Embryonic facial prominence (tissue), 1 donor: ENCODE results near the gene GABBR2.

Experiments
- DNase-seq: peaks from one replicate; pipeline ENCODE4 v3.0.0-alpha.2; 2016; ENCODE audit errors: extremely low spot score

The GABBR2 gene

DNA sequence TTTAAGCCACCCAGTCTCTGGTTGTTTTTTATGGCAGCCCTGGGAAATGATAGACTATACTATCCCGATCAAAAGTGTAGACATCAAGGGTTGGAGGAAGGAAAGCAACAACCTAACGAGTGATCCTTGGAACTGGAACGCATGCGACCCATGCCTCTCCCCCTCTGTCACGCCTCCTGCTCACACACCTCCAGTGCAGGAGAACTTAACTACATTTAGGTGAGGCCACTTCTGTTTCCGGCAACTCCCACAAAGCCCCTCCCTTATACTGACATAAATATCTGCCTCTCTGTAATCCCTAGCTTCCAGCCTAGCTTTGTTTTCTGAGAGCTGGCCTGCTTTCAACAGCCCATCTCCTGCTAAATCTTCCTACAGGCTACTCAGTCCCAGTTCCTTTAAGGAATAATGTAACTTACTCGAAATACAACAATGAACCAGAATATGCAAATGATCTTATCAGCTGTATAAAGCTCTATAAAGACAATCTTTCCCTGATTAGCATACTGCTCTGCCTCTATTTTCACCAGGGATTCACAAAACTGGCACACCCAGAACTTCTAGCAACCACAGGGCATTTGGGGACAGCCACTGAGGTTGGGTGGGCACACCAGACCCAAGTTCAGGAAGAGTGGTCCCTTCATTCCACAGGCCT is 73.9 kb downstream of the GABBR2 start:
- DNase-seq: no peak

DNA sequence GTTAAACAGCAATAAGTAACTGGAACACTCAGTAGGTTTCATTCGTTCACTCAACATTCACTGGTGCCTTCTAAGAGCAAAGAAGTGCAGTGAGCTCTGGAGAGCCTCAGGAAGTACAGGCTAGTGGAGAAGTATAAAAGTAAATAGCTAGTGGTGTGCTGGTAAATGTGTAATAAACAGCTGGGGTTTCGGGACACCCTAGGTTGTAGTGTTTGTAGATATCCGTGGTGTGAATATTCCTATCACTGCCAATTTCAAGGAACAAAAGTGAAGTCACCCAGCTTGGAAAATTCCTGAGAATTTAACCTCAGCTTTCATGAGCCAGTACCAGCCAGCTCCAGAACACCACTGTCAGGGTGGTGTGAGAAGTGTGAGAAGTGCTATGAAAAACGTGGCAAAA is 75.9 kb downstream of the GABBR2 start:
- no peak for DNase-seq

DNA sequence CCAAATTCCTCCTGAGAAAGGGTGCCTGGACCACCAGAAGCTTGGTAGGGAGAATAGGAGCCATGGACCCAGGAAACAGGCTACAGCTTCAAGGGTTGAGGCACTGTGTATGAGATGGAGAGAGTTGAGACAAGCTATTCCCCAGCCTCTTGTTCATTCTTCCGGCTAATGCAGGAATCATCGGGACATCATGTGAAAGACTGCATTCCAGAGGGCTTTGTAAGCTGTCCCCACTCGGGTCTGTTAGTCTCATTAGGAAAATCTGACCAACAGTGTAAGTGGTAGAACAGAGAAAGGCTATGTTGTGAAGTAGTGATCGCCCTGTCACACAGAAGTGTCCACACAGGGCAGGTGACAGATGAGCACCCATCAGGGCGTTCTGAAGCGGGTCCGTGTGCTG is 81.4 kb downstream of the GABBR2 start:
- no peak for DNase-seq

DNA sequence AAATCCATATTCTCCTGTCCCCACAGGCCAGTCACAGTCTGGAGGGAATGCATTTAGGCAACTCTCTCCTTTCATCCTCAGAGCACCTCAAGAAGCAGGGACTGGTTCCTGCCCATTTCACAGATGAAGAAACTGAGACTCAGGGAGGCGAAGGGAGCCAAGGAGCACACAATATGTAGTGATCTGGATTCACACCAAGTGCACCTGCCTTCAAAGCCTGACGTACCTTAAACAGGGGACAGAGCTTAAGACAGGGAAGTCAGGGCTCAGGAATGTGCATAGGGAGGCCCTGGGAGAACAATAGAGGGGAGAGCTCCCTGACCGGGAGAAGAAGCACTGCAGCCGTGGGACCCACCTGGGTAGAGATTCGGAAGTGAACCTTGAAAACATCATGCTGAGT is 83.0 kb downstream of the GABBR2 start:
- DNase-seq: no peak

DNA sequence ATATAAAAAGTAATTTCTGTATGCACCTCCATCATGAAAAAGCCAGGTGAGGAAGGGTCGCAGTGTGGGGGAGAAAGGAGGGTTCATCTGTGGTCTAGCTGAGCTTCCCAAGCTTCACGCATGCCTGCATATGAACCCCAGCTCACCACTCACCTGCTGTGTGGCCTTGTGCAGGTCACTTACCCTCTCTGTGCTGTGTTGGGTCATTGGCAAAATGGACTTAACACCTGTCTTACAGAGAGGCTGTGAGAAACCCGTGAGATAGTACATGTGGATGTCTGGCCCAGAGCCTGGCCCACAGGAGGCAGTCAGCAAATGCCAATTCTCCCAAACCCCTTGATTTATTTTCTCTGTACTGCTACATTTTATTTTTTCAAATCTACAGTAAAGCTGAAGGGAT is 88.9 kb downstream of the GABBR2 start:
- no peak for DNase-seq

DNA sequence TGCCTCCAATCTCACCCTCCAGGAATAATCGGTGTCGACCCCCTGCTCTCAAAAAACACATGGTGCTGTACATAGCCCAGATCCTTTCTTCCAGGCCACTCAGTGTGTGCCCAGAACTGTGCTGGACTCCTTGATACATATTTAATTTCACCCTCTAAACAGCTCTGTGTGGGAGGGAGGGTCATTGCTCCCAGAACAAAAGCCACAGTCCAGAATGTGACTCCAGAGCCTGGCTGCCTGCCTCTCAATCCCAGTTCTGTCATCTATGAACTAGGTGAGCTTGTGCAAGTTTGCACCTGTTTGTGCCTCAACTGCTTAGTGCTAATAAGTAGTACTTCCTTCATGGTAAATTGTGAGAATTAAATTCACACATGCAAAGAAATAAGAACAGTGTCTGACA is 93.1 kb downstream of the GABBR2 start:
- DNase-seq: no peak

DNA sequence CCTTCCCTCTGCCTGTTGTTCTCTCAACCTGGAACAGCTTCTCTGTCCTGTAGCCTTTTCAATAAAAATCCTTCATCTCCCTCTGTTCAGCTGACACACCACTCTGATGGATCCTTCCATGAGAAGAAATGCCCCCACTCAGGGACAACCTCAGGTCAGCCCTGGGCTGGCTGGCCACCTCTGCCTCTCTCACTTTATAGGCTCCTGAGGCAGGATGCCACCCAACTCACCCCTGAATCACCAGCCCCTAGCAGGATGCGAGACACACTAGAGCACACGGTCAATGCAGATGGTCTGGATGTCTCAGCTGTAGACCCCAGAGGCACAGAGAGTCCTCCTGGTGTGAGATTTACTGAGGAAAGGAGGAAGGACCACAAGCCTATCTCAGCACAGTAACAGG is 93.8 kb downstream of the GABBR2 start:
- no peak for DNase-seq

DNA sequence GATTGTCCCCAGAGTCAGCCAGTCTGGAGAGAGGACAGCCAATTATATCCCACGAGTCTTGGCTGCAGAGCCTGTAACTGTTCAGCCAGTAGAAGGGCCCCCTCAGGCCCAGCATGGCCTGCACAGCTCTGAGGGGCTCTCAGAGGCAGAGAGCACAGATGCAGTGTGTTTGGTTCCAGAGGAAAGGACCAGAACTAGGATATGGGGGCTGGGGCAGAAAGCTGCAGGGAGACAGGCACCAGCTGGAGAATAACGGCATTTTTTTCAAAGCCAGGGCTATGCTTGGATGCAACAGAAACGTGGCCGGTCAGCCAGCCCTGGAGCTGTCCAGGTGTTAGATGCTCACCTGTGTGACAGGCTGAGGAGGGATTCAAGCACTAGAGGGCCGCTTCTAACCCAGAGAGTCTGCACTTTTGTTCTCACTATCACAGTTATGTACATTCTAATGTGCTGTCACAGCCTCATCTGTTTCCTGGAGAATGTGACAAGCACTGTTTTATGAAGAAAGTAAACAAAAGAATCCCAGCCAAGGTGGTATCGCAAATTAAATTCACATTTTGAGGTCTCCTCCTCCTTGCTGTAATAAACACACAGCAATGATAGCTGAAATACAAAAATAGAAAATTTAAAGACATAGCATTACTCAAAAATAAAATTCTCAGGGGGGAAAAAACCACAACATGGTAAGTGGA is 96.5 kb downstream of the GABBR2 start:
- no peak for DNase-seq

DNA sequence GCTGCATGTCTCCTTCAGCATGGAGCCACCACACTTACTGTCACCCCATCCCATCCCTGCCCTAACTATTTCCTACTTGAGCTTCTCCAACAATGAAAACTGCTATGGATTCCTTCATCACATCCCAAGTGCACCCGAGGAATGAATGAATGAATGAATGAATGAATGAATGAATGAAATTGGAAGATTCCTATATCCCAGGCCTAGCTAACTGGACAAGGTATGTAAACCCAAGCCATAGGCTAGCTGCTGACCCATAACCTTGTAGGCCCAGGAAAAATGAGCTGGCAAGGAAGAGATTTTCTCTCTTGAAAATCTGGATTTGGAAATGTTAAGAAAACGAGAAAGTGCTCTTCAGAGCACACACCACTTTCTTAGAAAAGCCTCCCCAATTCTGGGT is 97.4 kb downstream of the GABBR2 start:
- no peak for DNase-seq

DNA sequence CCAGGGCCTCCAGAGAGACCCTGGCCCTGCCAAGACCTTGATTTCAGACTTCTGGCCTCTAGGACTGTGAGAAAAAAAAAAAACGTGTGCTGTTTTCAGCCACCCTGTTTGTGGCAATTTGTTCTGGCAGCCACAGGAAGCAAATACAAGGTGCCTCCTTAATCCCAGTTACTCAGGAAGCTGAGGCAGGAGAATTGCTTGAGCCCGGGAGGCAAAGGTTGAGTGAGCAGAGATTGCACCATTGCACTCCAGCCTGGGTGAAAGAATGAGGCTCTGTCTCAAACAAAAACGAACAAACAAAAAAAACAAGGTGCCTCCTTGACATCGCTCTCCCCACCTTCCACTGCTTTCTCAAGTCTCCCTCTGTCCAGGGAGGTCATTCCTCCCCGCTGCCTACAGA is 98.0 kb downstream of the GABBR2 start:
- DNase-seq: no peak

DNA sequence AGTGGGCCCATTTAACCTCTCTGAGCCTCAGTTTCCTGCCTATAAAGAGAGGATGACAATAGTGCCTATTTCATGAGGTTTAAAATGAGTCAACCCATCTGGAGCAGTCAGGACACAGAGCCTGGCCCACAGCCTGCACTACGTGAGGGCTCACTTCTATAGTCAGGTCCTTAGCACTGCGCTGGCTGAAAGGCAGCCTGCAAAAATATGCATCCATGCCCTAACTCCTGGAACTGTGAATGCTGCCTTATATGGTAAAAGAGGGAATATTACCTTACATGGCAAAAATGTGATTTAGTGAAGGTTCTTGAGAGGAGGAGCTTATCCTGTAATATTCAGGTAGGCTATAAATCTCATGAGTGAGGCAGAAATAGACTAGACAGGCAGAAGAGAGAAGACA is 98.5 kb downstream of the GABBR2 start:
- no peak for DNase-seq

DNA sequence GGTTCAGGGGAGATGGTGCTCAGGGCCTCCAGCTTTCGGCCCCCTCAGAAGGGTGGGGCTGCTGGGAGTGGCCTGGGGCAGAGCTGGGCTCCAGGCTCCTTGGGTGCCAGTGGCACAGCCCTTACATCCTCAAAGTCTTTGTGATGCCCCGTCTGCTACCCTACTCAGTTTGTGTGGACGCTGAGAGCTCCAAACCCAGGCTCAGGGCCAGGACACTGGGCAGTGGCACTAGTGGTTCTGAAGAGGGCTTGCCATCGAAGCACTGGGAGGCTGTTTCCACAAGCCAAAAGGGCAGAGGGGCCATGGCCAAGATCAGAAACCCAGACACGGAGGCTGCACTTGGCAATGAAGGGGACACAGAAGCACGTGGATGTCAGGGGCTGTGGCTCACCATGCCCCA is 99.1 kb downstream of the GABBR2 start:
- no peak for DNase-seq

DNA sequence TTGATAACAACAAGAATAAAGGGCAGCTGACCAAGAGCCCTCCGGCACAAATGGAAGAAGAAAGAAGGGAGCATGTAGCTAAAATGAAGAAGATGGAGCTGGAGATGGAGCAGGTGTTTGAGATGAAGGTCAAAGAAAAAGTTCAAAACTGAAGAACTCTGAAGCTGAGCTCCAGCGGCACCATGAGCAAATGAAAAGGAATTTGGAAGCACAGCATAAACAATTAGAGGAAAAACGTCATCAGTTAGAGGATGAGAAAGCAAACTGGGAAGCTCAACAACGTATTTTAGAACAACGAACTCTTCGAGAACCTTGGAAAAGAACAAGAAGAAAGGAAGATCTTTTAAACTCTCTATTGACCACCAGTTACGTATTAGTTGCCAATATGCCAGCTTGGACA is 100.9 kb downstream of the GABBR2 start:
- no peak for DNase-seq

DNA sequence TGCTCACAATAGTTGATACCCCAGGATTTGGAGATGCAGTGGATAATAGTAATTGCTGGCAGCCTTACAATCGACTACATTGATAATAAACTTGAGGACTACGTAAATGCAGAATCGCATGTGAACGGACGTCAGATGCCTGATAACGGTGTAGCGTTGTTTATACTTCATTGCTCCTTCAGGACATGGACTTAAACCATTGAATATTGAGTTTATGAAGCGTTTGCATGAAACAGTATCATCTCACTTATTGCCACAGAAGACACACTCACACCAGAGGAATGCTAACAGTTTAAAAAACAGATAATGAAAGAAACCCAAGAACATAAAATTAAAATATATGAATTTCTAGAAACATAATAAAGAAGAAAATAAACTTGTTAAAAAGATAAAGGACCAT is 101.6 kb downstream of the GABBR2 start:
- DNase-seq: no peak

DNA sequence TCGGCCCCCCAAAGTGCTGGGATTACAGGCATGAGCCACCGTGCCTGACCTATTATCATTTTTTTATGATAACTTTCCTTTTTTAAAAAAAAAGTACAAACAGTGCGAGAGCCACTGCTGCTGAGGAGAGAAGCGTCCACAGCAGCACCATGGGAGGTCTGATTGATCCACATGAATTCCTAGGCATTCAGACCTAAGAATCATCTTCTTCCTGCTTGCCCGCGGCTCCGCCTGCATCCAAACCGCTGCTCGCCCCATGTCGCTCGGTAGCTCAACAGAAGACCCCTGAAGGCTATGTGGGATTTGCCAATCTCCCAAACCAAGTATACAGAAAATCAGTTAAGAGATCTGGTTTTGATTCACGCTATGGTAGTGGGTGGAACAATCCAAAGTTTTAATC is 102.0 kb downstream of the GABBR2 start:
- no peak for DNase-seq

DNA sequence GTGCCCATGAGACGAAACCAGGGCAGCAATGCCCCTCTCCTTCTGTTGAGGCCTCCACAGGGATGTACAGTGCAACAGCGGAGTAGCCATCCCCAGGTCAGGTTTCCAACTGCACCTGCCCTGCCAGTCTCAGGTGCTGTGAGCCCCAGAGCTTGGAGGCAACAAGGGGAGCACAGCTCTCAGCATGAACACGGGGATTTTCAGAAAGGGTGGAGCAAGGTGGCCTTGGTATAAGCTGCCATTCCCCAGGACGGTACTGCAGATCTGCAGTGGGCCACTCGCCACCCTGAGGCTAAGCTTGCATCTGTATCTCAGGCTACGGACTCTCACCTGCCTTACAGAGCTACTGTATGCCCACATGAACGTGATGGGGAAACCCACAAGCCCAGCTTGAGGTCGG is 103.6 kb downstream of the GABBR2 start:
- no peak for DNase-seq

DNA sequence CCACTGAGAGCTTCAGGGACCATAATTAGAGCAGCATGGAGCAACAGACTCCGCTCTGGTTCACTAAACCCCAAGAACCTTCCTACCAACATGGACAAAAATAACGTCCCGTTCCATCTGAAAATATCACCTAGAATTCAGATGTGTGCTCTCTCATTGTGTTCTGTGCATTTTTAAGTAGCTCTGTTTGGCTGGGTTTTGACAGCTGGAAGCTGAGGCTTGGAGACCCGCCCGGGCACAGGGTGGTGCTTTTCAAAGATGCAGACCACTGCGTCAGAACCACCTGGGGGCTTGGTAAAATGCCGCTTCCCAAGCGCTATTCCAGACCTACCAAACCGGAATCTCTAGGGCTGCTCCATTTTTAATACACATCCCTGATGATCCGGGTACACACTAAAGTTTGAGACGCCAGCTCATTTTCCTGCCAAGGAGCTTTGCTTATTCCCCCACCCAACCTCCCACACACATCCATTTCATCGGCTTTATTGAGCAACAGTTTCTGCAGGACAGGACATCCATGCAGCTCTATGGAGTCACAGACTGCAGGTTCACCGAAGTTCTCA is 104.8 kb downstream of the GABBR2 start:
- no peak for DNase-seq

DNA sequence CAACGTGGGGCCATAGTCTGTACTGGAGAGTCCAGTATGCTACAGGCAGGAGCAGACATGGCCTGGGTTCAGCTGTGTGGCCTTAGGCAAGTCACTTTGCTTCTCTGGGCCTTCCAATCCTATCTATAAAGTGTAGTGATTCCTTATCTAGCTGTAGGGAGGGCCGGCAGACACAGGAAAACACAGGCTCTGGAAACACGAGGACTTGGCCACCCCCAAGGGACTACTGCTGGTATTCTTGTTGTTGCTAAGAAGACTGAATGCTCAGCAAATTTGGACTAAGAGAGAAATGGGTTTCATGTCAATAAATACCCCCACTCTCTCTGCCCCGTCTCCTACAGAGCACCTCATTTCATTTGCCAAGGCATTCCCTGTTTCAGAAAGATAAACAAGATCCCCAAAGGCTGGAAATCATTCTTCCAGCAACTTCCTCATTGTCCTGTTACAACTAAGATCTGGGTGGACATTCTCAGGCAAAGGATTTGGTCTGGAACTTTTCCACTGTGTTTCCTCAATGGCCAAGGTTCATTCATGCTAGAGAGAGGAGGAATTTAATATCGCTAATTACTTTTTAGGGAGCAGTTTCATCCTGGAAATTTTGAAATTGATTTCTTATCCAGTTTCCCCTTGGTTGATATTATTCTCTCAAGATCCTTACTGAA is 105.8 kb downstream of the GABBR2 start:
- no peak for DNase-seq

DNA sequence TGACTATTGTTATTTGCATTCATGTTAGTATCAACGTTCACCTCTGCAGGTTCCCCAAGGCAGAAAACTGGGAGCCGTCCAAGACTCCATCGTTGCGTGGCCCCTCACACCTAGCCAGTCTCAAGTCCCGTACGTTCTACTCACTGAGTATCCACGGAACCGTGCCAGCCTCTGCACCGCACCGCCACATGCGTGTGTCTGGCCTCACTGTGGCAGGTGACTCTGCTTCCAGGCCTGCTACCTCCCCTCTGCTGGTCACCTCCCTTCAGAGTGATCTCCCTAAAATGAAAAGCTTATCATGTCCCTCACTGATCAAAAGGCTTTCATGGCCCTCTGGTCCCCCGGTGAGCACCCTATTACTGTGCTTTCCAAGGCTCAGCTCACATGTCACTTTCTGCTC is 108.1 kb downstream of the GABBR2 start:
- DNase-seq: no peak

DNA sequence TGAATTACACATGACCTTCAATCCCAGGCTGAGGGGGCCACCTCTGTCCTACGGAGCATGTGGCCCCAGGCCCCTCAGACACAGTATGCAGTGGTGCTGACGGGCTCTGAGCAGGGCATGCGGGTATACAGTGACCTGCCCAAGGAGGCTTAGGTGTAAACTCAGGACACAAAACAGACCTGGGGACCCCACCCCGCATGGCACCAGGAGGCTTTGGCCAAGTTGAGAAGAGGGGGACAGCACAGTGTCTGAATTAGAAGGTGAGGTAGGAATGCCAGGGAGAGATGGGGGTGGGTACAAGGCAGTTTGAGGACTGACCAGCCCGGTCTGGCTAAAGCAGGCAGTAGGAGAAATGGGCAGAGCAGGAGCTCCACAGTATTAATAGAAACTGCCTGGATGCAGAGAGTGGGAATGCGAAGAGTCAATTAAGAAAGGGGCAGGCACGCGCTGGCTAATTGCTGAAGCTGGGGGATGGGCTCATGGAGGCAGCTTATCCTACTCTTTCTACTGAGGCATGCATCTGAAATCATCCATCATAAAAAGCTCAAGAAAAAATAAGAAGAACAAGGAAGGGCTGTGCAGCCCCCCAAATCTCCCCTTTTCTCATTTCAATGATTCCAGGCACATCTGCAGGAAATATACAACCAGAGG is 109.0 kb downstream of the GABBR2 start:
- DNase-seq: no peak

DNA sequence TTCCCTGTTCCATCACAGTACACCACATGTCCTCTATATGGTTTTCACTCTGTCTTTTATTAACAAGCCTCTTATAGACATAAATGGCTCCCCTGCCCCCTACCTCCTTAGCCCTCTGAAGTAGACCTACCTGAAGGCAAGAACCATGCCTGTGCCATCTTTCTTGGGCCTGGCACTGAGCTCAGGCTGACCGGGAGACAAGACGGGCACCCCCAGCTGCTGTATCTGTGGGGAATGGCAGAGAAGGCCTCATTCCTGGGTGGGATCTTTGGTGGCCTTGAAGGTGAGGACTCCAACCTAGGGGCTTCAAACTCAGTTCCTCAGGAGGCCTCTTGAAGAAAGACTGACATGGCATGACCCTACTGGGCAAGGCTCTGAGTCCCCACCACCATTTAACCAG is 109.9 kb downstream of the GABBR2 start:
- no peak for DNase-seq

DNA sequence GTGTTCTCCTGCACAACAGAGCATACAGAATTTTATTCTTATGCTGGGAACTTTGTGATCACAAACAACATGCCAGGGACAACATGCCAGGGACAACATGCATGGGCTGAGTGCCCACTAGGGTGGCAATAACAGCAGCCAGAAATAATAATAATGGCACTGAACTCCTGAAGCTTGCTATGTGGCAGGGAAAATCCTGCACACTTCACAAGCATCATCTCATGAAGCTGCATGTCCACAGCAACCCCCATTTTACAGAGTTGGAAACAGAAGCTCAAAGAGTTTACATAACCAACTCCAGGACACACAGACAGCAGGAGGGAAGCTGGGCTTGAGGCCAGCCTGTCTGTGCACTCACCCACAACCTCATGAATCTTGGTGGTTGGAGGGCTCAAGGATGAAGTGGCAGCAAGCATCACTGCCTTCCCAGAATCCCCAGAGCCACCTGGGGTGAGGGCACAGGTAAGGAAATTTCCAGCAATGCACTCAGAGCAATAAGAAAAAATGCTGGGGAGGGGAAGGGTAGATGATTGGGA is 111.4 kb downstream of the GABBR2 start:
- no peak for DNase-seq
